NCI-H748 treated with DMSO at 0.1 percent for 48 hours (cell line): ENCODE measurements around the gene CT47C1.
"Not testable (repeated sequence)": the region's sequence is repeated elsewhere in the genome, so short reads cannot be mapped to it uniquely, and the experiment has no call there.

Experiments used
- DNase-seq: peaks from one replicate; lab custom pipeline; 2025; lab: John Stamatoyannopoulos, UW

The CT47C1 gene

GRCh38 chrX:119072744-119073143 lies at the start of gene CT47C1:
Gene CT47C1, plus strand, starts transcription at chrX:119072993. Its CDS starts 233 bp downstream, at chrX:119073226.
- DNase-seq, result no peak

- no peak for DNase-seq
Observed at GRCh38 chrX:119025900-119026299, 46.9 kb upstream of the CT47C1 start.

- not testable (repeated sequence) for DNase-seq
Observed at GRCh38 chrX:119026344-119026743, 46.4 kb upstream of the CT47C1 start.

DNA sequence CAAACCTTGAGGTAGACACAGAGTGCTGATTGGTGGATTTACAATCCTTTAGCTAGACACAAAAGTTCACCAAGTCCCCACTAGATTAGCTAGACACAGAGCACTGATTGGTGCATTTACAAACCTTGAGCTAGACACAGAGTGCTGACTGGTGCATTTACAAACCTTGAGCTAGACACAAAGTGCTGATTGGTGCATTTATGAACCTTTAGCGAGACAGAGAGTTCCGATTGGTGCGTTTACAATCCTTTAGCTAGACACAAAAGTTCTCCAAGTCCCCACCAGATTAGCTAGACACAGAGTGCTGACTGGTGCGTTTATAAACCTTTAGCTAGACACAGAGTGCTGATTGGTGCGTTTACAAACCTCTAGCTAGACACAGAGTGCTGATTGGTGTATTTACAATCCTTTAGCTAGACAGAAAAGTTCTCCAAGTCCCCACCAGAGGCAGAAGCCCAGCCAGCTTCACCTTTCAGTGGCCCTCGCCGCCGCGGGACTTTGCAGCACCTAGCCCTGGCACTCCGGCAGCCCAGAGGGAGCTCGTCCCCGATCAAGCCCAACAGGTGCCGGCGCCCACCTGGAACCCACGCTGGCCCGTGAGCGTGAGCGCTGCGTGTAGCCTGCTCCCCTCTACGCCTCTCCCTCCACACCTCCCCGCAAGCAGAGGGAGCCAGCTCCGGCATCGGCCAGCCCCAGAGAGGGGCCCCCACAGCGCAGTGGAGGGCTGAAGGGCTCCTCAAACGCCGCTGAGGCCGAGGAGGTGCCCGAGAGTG lies 44.6 kb upstream of the CT47C1 start:
- not testable (repeated sequence) for DNase-seq

DNA sequence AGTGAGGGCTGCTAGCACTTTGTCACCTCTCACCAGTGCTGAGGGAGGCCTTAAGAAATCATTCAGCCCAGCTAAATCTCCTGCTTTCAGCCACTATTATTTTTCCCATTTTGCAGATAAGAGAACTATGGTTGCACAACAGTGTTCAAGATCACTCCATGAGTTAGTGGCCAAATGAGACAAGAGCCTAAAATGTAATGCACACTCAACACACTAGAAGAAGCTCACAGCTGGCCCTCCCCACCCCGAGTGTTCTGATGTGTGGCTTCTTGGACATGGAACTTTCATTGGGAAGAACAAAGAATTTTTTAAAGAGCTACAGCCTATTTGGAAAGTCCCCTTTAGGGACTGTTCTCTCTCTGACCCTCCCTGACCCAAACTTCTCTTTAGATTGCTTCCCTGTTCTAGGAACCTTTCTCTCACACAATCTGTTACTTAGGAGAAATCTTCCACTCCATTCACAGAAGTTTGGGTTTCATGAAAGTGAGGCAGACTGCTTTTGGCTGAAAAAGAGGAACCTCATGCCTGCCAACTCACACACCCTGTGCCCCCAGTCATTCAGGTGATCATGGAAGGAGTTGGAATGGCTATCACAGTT lies 44.0 kb upstream of the CT47C1 start:
- no peak for DNase-seq

DNA sequence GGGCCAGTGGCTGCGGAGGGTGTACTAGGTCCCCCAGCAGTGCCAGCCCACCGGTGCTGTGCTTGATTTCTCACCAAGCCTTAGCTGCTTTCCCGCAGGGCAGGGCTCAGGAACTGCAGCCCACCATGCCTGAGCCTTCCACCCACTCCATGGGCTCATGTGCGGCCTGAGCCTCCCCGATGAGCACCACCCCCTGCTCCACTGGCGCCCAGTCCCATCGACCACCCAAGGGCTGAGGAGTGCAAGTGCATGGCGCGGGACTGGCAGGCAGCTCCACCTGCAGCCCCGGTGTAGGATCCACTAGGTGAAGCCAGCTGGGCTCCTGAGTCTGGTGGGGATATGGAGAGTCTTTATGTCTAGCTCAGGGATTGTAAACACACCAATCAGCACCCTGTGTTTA lies 43.1 kb upstream of the CT47C1 start:
- DNase-seq, result not testable (repeated sequence)

- DNase-seq, result no peak
Observed at GRCh38 chrX:119030990-119031389, 41.8 kb upstream of the CT47C1 start.

DNA sequence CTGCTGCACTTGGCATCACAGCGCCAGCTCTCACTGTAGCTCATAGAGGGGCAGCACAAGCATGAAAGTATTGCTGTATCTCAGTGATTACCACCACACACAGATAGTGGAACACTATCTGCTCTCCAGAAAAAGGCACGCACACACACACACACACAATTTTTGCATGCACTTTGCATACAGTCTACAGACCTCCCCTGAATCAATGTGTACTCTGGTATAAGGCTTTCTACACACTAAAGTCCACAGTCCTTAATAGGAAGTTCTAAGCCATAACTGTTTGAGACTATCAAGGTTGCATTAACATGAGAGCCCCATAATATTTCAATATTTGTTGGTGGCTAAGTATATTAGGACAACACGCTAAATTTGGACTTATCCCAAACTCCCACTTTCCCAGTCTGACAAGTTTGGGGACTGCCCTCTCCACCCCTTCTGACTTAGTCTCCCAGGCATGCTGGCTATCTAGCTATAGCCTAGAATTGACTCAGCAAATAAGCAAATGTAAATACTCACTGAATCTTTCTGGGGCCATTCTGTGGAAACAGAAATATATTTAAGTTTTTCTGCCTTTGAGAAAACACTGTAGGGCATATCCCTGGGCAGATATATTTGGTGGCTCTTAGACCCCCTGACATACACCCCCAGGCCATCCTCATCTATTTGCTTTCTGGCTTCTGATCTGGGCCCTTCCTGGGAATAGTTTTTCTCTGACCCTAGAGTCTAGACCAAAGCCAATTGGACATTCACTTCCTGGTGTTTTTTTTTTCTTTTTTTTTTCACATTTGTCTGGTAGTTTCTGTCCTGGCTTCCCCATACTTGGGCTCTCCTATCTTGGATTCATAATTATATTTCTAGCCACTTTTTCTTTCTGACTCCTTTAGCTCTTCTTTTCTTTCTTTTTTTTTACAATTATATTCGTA lies 36.4 kb upstream of the CT47C1 start:
- DNase-seq, result no peak

DNA sequence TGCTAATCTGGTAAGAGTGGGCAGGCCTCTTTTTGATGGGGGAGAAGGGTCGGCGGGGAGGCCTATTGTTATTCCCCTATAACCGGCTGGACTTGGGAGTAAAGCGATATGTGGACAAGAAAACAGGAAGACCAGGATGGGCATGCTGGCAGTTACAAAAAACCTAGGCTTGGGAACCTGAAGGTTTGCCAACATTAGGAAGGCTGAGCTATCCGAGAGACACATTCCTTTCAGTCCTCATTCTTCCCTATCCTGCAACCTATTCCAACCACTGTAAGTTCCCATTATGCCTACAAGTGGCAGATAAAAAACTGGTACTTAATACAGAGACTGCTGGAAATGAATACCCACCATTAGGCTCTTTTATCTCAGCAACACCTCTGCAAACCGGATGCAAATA lies 32.4 kb upstream of the CT47C1 start:
- no peak for DNase-seq

GRCh38 chrX:119041175-119041574 lies 31.6 kb upstream of the CT47C1 start:
- no peak for DNase-seq

DNA sequence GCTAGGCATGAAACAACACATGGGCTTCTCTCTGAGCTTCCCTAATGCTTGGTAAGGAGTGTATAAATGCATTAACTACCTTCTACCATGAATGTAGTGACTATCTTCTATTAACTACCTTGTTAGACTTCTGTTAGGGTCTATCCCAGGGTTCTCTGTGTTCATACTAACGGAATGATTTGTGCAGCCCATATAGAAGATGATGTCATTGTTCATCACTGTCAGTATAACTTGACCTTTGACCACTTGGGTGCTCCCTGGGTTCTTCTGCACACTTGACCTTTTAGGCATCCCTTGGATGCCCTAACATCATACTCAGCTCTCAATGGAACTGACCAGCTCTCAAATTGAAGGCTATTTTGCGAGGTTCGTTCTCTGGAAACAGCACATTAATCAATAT lies 30.8 kb upstream of the CT47C1 start:
- DNase-seq, result no peak

DNA sequence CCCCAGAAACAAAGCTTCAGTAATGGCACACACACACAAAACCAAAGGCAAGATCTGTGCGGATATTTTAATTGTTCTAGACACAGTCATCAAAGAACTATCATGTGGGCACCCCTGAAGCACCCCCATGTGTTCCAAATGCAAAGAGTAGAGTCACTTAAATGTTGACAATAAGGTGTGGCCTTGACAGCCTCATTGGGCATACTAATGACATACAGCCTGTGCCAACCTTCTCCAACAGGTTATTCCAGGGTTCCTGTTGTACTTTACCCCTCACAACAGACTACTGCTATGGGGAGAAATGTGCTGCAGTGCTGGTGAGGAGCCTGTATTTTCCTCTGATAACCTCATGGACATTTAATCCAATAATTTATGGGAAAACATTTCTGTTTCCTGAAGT lies 29.8 kb upstream of the CT47C1 start:
- no peak for DNase-seq

DNA sequence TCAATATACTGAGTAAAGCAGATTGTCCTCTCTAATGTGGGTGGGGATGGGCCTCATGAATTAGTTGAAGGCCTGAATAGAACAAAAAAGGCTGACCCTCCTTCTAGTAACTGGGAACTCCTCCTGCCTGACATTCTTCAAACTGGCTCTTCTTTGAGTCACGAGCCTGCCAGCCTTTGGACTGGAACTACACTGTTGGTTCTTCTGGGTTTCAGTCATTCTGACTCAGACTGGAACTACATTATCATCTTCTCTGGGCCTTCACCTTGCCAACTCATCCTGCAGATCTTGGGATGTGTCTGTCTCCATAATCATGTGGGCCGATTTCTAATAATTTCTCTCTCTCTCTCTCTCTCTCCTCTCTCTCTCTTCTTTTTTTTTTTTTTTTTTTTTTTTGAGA lies 26.9 kb upstream of the CT47C1 start:
- no peak for DNase-seq

- DNase-seq, result no peak
Observed at GRCh38 chrX:119055687-119056086, 17.1 kb upstream of the CT47C1 start.

- peak; percentile 63 for DNase-seq
Observed at GRCh38 chrX:119062750-119063374, 9.9 kb upstream of the CT47C1 start.

GRCh38 chrX:119063428-119063827 lies 9.4 kb upstream of the CT47C1 start:
- DNase-seq, result no peak

GRCh38 chrX:119067023-119067739 lies 5.6 kb upstream of the CT47C1 start:
- DNase-seq, result peak; percentile 7

DNA sequence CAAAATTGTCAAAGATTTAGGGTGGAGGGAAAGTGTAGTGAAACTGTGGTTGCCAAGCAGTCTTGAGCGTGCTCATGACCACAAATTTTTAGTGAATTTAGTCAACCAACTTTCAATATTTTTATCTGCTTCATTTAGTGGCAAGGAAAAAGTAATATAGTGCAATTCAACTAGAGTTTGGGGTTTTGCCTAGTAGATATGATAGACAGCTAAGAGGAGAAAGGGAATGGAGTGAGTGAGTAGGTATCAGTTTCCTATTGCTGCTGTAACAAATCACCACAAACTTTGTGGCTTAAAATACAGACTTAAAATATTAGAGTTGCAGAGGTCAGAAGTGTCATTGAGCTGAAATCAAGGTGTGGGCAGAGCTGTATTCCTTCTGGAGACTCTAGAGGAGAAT lies 3.7 kb upstream of the CT47C1 start:
- DNase-seq, result no peak

GRCh38 chrX:119069762-119070161 lies 3.0 kb upstream of the CT47C1 start:
- no peak for DNase-seq

GRCh38 chrX:119071381-119071780 lies 1.4 kb upstream of the CT47C1 start:
- no peak for DNase-seq

- DNase-seq, result no peak
Observed at GRCh38 chrX:119073200-119073905, 560 bp downstream of the CT47C1 start.
